ENCODE measurements around the gene PTPRK.

Gene PTPRK

GRCh38 chr6:128065072-128065471 lies 455.3 kb downstream of the PTPRK start:
- no peaks in the 10 kb centered on the region for H3K4me1 ChIP-seq (ENCODE audit: control insufficient read depth, insufficient read depth, low read length)
- H3K9ac ChIP-seq (ENCODE audit: low read length): no peak overlapping the region
- H3K4me3 ChIP-seq (ENCODE audit: low read length): no peak overlapping the region
- H3K27me3 ChIP-seq (ENCODE audit: control insufficient read depth, insufficient read depth, low read length): no peaks in the 10 kb centered on the region
- no peak overlapping the region for H3K27ac ChIP-seq (ENCODE audit: low read depth, low read length)
- H3K36me3 ChIP-seq (ENCODE audit: control insufficient read depth, insufficient read depth, low read length): no peaks in the 10 kb centered on the region

GRCh38 chr6:128064540-128064895 lies 455.9 kb downstream of the PTPRK start:
- no peak overlapping the region for H3K27ac ChIP-seq (ENCODE audit: low read depth, low read length)

GRCh38 chr6:128063850-128064539 lies 456.4 kb downstream of the PTPRK start:
- H3K4me3 ChIP-seq (ENCODE audit: low read length): no peak overlapping the region
- H3K27ac ChIP-seq (ENCODE audit: low read depth, low read length): no peak overlapping the region
- H3K4me1 ChIP-seq (ENCODE audit: control insufficient read depth, insufficient read depth, low read length): no peaks in the 10 kb centered on the region
- no peaks in the 10 kb centered on the region for H3K36me3 ChIP-seq (ENCODE audit: control insufficient read depth, insufficient read depth, low read length)
- H3K9ac ChIP-seq (ENCODE audit: low read length): no peak overlapping the region
- no peaks in the 10 kb centered on the region for H3K27me3 ChIP-seq (ENCODE audit: control insufficient read depth, insufficient read depth, low read length)

More at GRCh38 chr6:128064540-128064895, 455.9 kb downstream of the PTPRK start:
- Histone ChIP-seq H3K27me3 (ENCODE audit: control insufficient read depth, insufficient read depth, low read length) (no peaks in the 10 kb centered on the region), H3K9ac (ENCODE audit: low read length) (no peak overlapping the region), H3K4me1 (ENCODE audit: control insufficient read depth, insufficient read depth, low read length) (no peaks in the 10 kb centered on the region), H3K4me3 (ENCODE audit: low read length) (no peak overlapping the region), H3K36me3 (ENCODE audit: control insufficient read depth, insufficient read depth, low read length) (no peaks in the 10 kb centered on the region)

- Histone ChIP-seq H3K9ac (ENCODE audit: low read length) (no peak overlapping the region), H3K36me3 (ENCODE audit: control insufficient read depth, insufficient read depth, low read length) (peaks cover under 1% of the 10 kb centered on the region), H3K27me3 (ENCODE audit: control insufficient read depth, insufficient read depth, low read length) (no peaks in the 10 kb centered on the region), H3K4me1 (ENCODE audit: control insufficient read depth, insufficient read depth, low read length) (no peaks in the 10 kb centered on the region), H3K27ac (ENCODE audit: low read depth, low read length) (no peak overlapping the region), H3K4me3 (ENCODE audit: low read length) (no peak overlapping the region)
Measured at GRCh38 chr6:128062882-128063603, 457.4 kb downstream of the PTPRK start.

DNA sequence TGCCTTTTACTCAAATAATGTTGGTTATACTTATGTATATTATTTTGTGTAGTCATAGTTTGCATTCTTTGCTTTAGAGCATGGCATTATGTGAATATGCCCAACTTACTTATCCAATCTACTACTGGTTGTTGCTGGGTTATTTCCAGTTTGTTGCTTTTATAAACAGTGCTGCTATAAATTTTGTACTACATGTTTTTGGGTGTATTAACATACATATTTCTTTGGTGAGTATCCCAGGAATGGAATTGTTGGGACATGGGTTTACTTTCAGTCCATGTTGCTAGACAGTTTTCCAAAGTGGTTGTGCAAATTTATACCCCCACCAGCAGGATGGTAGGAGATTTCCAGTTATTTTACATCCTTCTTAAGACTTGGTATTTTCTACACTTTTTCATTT lies 462.5 kb downstream of the PTPRK start:
- Histone ChIP-seq H3K4me3 (ENCODE audit: low read length) (no peak overlapping the region), H3K9ac (ENCODE audit: low read length) (no peak overlapping the region), H3K27ac (ENCODE audit: low read depth, low read length) (no peak overlapping the region), H3K36me3 (ENCODE audit: control insufficient read depth, insufficient read depth, low read length) (peaks cover 3% of the 10 kb centered on the region), H3K27me3 (ENCODE audit: control insufficient read depth, insufficient read depth, low read length) (no peaks in the 10 kb centered on the region), H3K4me1 (ENCODE audit: control insufficient read depth, insufficient read depth, low read length) (no peaks in the 10 kb centered on the region)

DNA sequence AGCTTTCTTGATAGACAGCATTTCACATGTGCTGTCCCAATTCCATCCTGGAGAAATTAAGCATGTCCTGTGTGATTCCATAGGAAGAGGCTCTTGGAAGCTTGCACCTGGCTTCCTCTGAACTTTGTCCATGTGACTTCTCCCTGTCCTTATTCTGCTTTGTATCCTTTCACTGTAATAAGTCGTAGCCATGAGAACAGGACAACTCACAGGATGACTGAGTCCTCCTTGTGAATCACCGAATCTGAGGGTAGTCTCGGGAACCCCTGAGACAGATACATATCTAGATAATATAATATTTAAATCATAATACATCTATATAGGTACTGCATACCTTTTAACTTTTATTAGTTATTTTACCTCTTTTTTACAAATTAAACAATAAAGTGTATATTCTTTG lies 462.9 kb downstream of the PTPRK start:
- Histone ChIP-seq H3K36me3 (ENCODE audit: control insufficient read depth, insufficient read depth, low read length) (peaks cover 3% of the 10 kb centered on the region), H3K9ac (ENCODE audit: low read length) (no peak overlapping the region), H3K4me3 (ENCODE audit: low read length) (no peak overlapping the region), H3K27me3 (ENCODE audit: control insufficient read depth, insufficient read depth, low read length) (no peaks in the 10 kb centered on the region), H3K27ac (ENCODE audit: low read depth, low read length) (no peak overlapping the region), H3K4me1 (ENCODE audit: control insufficient read depth, insufficient read depth, low read length) (no peaks in the 10 kb centered on the region)

- Histone ChIP-seq H3K36me3 (ENCODE audit: control insufficient read depth, insufficient read depth, low read length) (peaks cover 3% of the 10 kb centered on the region), H3K4me1 (ENCODE audit: control insufficient read depth, insufficient read depth, low read length) (no peaks in the 10 kb centered on the region), H3K27ac (ENCODE audit: low read depth, low read length) (no peak overlapping the region), H3K9ac (ENCODE audit: low read length) (no peak overlapping the region), H3K4me3 (ENCODE audit: low read length) (no peak overlapping the region), H3K27me3 (ENCODE audit: control insufficient read depth, insufficient read depth, low read length) (no peaks in the 10 kb centered on the region)
Measured at GRCh38 chr6:128053109-128053508, 467.3 kb downstream of the PTPRK start.

DNA sequence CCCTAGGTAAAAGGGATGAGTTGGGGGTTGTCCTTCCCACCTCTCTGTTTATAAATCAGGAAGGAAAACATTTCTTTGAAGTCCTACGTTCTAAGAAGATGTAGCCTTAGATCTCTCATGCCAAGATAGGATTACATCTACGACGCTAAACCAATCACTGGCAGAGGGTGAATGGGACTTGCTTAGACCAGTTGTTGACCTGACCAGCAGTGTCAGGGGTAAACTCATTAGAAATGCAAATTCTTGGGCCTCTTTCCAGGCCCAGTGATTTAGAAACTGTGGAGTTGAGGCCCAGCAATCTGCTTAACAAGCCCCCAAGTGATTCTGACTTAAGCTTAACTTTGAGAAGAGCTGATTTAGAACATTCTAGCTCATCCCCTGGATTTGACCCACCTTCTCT lies 472.4 kb downstream of the PTPRK start:
- Histone ChIP-seq H3K36me3 (ENCODE audit: control insufficient read depth, insufficient read depth, low read length) (no peaks in the 10 kb centered on the region), H3K27me3 (ENCODE audit: control insufficient read depth, insufficient read depth, low read length) (no peaks in the 10 kb centered on the region), H3K9ac (ENCODE audit: low read length) (no peak overlapping the region), H3K4me3 (ENCODE audit: low read length) (no peak overlapping the region), H3K4me1 (ENCODE audit: control insufficient read depth, insufficient read depth, low read length) (no peaks in the 10 kb centered on the region), H3K27ac (ENCODE audit: low read depth, low read length) (no peak overlapping the region)

DNA sequence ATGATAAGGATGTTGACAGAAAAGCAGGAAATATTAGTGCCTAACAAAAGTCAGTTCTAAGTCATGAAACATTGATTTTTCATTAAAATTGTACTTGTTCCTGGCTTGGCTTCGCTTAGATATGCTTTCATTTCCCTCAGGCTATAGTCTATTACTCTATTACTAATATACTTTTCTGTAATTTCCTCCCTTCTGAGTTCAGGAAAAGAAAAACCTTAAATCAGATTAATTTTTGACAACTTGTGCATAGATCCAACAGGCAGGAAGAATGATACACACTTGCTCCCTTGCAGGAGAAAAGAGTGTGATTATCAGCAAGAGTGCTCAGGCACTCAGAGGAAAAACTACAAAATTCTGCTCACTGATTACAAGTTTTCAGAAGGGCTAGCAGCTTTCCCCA lies 474.4 kb downstream of the PTPRK start:
- H3K27me3 ChIP-seq (ENCODE audit: control insufficient read depth, insufficient read depth, low read length): no peaks in the 10 kb centered on the region
- H3K36me3 ChIP-seq (ENCODE audit: control insufficient read depth, insufficient read depth, low read length): no peaks in the 10 kb centered on the region
- H3K27ac ChIP-seq (ENCODE audit: low read depth, low read length): no peak overlapping the region
- H3K4me3 ChIP-seq (ENCODE audit: low read length): no peak overlapping the region
- no peaks in the 10 kb centered on the region for H3K4me1 ChIP-seq (ENCODE audit: control insufficient read depth, insufficient read depth, low read length)
- H3K9ac ChIP-seq (ENCODE audit: low read length): no peak overlapping the region

GRCh38 chr6:128039543-128039942 lies 480.9 kb downstream of the PTPRK start:
- H3K4me1 ChIP-seq (ENCODE audit: control insufficient read depth, insufficient read depth, low read length): no peaks in the 10 kb centered on the region
- H3K9ac ChIP-seq (ENCODE audit: low read length): no peak overlapping the region
- no peak overlapping the region for H3K4me3 ChIP-seq (ENCODE audit: low read length)
- H3K27ac ChIP-seq (ENCODE audit: low read depth, low read length): no peak overlapping the region
- no peaks in the 10 kb centered on the region for H3K27me3 ChIP-seq (ENCODE audit: control insufficient read depth, insufficient read depth, low read length)
- H3K36me3 ChIP-seq (ENCODE audit: control insufficient read depth, insufficient read depth, low read length): no peaks in the 10 kb centered on the region

GRCh38 chr6:128036808-128037570 lies 483.4 kb downstream of the PTPRK start:
- Histone ChIP-seq H3K4me1 (ENCODE audit: control insufficient read depth, insufficient read depth, low read length) (no peaks in the 10 kb centered on the region), H3K27me3 (ENCODE audit: control insufficient read depth, insufficient read depth, low read length) (no peaks in the 10 kb centered on the region), H3K27ac (ENCODE audit: low read depth, low read length) (no peak overlapping the region), H3K9ac (ENCODE audit: low read length) (no peak overlapping the region), H3K4me3 (ENCODE audit: low read length) (no peak overlapping the region), H3K36me3 (ENCODE audit: control insufficient read depth, insufficient read depth, low read length) (no peaks in the 10 kb centered on the region)

DNA sequence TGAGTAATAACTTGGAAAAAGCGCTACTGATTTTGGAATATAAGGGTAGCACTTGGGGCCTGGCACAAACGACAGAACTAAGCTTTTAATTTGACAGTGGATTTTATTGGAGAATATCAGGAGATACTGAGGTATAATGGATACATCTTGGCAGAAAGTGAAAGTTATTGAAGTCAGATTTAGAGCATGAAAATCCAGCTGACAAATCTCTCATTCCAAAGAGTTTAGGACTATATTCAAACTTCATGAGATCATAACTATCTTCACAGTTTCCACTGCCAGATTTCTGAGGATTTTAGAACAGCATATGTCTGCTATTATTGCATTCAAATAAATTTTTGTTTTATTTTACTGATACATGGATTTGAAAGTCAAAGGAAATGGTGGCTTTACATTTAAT lies 487.2 kb downstream of the PTPRK start:
- Histone ChIP-seq H3K36me3 (ENCODE audit: control insufficient read depth, insufficient read depth, low read length) (peaks cover 2% of the 10 kb centered on the region), H3K9ac (ENCODE audit: low read length) (no peak overlapping the region), H3K27me3 (ENCODE audit: control insufficient read depth, insufficient read depth, low read length) (no peaks in the 10 kb centered on the region), H3K4me1 (ENCODE audit: control insufficient read depth, insufficient read depth, low read length) (no peaks in the 10 kb centered on the region), H3K27ac (ENCODE audit: low read depth, low read length) (no peak overlapping the region), H3K4me3 (ENCODE audit: low read length) (no peak overlapping the region)
